Neuronal stem cell (in vitro differentiated cells): ENCODE data around the gene SYNPO2.

Experiments
- DNase-seq: peaks from one replicate; pipeline ENCODE4 v3.0.0-alpha.2; 2013; ENCODE audit warnings: low spot score
- H2AFZ ChIP-seq: one replicate; pipeline ENCODE4 v1.6.1; 2013; ENCODE audit warnings: mild to moderate bottlenecking, low read length, inconsistent platforms
- H2AK5ac ChIP-seq: 2 replicates; pipeline ENCODE4 v1.6.1; 2013; ENCODE audit warnings: low read depth, mild to moderate bottlenecking, inconsistent platforms, low read length, moderate library complexity, mixed read lengths
- H2BK120ac ChIP-seq: 2 replicates; pipeline ENCODE4 v1.6.1; 2013; ENCODE audit warnings: low read depth, mild to moderate bottlenecking, inconsistent platforms, low read length, moderate library complexity, mixed read lengths
- H2BK12ac ChIP-seq: one replicate; pipeline ENCODE4 v1.6.1; 2013; ENCODE audit warnings: low read length, inconsistent platforms
- H2BK15ac ChIP-seq: 2 replicates; pipeline ENCODE4 v1.6.1; 2013; ENCODE audit warnings: mild to moderate bottlenecking, low read length, inconsistent platforms, mixed read lengths
- H2BK5ac ChIP-seq: one replicate; pipeline ENCODE4 v1.6.1; 2013; ENCODE audit warnings: inconsistent platforms, mild to moderate bottlenecking, low read length, moderate library complexity
- H3K14ac ChIP-seq: one replicate; pipeline ENCODE4 v1.6.1; 2013; ENCODE audit warnings: low read length, inconsistent platforms
- H3K18ac ChIP-seq: 2 replicates; pipeline ENCODE4 v1.6.1; 2013; ENCODE audit warnings: low read length, inconsistent platforms
- H3K23ac ChIP-seq: 2 replicates; pipeline ENCODE4 v1.6.1; 2013; ENCODE audit warnings: low read depth, mild to moderate bottlenecking, mixed read lengths, low read length, inconsistent platforms; ENCODE audit not compliant: poor library complexity
- H3K27ac ChIP-seq: replicated peaks from 3 replicates; pipeline ENCODE4 v1.5.1; 2013; ENCODE audit warnings: low read length, inconsistent platforms
- H3K27me3 ChIP-seq, 3 experiments: 2 replicates each; pipeline ENCODE4 v1.6.1; 2013; ENCODE audit warnings: low read length in 3 of 3, mild to moderate bottlenecking in 2 of 3, inconsistent platforms in 1 of 3, low read depth in 1 of 3, mixed read lengths in 1 of 3, moderate library complexity in 1 of 3; ENCODE audit not compliant: control insufficient read depth in 3 of 3, insufficient read depth in 3 of 3
- H3K36me3 ChIP-seq, 2 donors: replicated peaks in 1 of 2; 2 replicates each; pipeline ENCODE4 v1.6.1; 2013; ENCODE audit warnings: low read length in 2 of 2; ENCODE audit not compliant: control insufficient read depth in 2 of 2, insufficient read depth in 2 of 2
- H3K4ac ChIP-seq: 2 replicates; pipeline ENCODE4 v1.6.1; 2013; ENCODE audit warnings: inconsistent platforms, mild to moderate bottlenecking, low read length, moderate library complexity
- H3K4me1 ChIP-seq, 2 donors: 1 replicate in 1 of 2; 2 replicates in 1 of 2; pipeline ENCODE4 v1.6.1; 2013; ENCODE audit warnings: low read length in 2 of 2, low read depth in 1 of 2; ENCODE audit not compliant: control insufficient read depth in 2 of 2, insufficient read depth in 1 of 2
- H3K4me2 ChIP-seq: one replicate; pipeline ENCODE4 v1.6.1; 2013; ENCODE audit warnings: mild to moderate bottlenecking, low read length, inconsistent platforms; ENCODE audit not compliant: insufficient read depth, poor library complexity, severe bottlenecking
- H3K4me3 ChIP-seq, 2 donors: 2 replicates each; pipeline ENCODE4 v1.5.1; 2013; ENCODE audit warnings: low read length in 2 of 2, mild to moderate bottlenecking in 2 of 2, inconsistent platforms in 1 of 2, moderate library complexity in 1 of 2
- H3K79me1 ChIP-seq: one replicate; pipeline ENCODE4 v1.6.1; 2013; ENCODE audit warnings: low read depth, mild to moderate bottlenecking, inconsistent platforms, low read length, moderate library complexity
- H3K9ac ChIP-seq: one replicate; pipeline ENCODE4 v1.6.1; 2013; ENCODE audit warnings: mild to moderate bottlenecking, low read depth, low read length, inconsistent platforms; ENCODE audit not compliant: poor library complexity
- H3K9me3 ChIP-seq, 2 donors: replicated peaks in 1 of 2; 2 replicates each; pipeline versions ENCODE3 to v1.6.1; 2013; ENCODE audit warnings: low read length in 2 of 2, mild to moderate bottlenecking in 2 of 2, inconsistent platforms in 1 of 2, low read depth in 1 of 2, mixed read lengths in 1 of 2, moderate library complexity in 1 of 2; ENCODE audit not compliant: control insufficient read depth in 2 of 2, insufficient read depth in 1 of 2
- H4K8ac ChIP-seq: one replicate; pipeline ENCODE4 v1.6.1; 2013; ENCODE audit warnings: low read depth, mild to moderate bottlenecking, inconsistent platforms, low read length, moderate library complexity
- H4K91ac ChIP-seq: one replicate; pipeline ENCODE4 v1.6.1; 2013; ENCODE audit warnings: low read length, low read depth, mild to moderate bottlenecking, inconsistent platforms; ENCODE audit not compliant: poor library complexity
- WGBS, 2 donors: extraction: QIAGEN DNeasy Blood & Tissue Kit; methylation state at CpG; one replicate each; pipeline ENCODE4 v1.1.7; 2013; ENCODE audit warnings: missing lambda C conversion rate in 2 of 2, mixed read lengths in 1 of 2; ENCODE audit not compliant: insufficient read length in 2 of 2, insufficient replicate concordance in 1 of 2; ENCODE audit errors: extremely low coverage in 2 of 2; 5-methylcytosine and 5-hydroxymethylcytosine counted together

Gene SYNPO2

GRCh38 chr4:118997601-118998000, 108.9 kb downstream of the SYNPO2 start:
- Histone ChIP-seq H3K18ac (no peak overlapping the region), H3K4me2 (no peak overlapping the region), H3K9me3 (no peaks in the 10 kb centered on the region), H2BK15ac (no peak overlapping the region), H3K79me1 (no peaks in the 10 kb centered on the region), H3K4ac (no peak overlapping the region), H2BK120ac (no peak overlapping the region), H3K27ac (no peak overlapping the region), H3K14ac (no peak overlapping the region), H2AK5ac (no peak overlapping the region), H3K9ac (no peak overlapping the region), H2BK12ac (no peak overlapping the region), H3K27me3 (peaks cover 0 to 12% (median 0%) of the 10 kb centered on the region in 3 experiments), H4K91ac (no peak overlapping the region), H2BK5ac (no peak overlapping the region), H3K4me3 (no peak overlapping the region), H3K4me1 (no peaks in the 10 kb centered on the region), H3K36me3 (no peaks in the 10 kb centered on the region), H3K23ac (no peak overlapping the region), H4K8ac (no peak overlapping the region), H2AFZ (no peak overlapping the region)
- DNase-seq: no peak

GRCh38 chr4:118999919-119000318, 111.3 kb downstream of the SYNPO2 start:
- H3K4me1 ChIP-seq: no peaks in the 10 kb centered on the region
- no peak overlapping the region for H3K23ac ChIP-seq
- no peak overlapping the region for H4K8ac ChIP-seq
- H2AFZ ChIP-seq: no peak overlapping the region
- H3K4me2 ChIP-seq: no peak overlapping the region
- no peak overlapping the region for H3K14ac ChIP-seq
- no peak overlapping the region for H4K91ac ChIP-seq
- no peak overlapping the region for H2BK120ac ChIP-seq
- H3K18ac ChIP-seq: no peak overlapping the region
- H2BK5ac ChIP-seq: no peak overlapping the region
- H3K9ac ChIP-seq: no peak overlapping the region
- no peaks in the 10 kb centered on the region for H3K79me1 ChIP-seq
- no peak overlapping the region for H2BK15ac ChIP-seq
- no peak overlapping the region for H2BK12ac ChIP-seq
- H3K4ac ChIP-seq: no peak overlapping the region
- H3K27me3 ChIP-seq: peaks cover 0 to 4% (median 0%) of the 10 kb centered on the region in 3 experiments
- H3K4me3 ChIP-seq: no peak overlapping the region
- no peak overlapping the region for H2AK5ac ChIP-seq
- no peaks in the 10 kb centered on the region for H3K9me3 ChIP-seq
- H3K36me3 ChIP-seq: no peaks in the 10 kb centered on the region
- no CpG with 5 or more reads among the region's 1 CpG for WGBS, 2 donors
- DNase-seq: no peak
- H3K27ac ChIP-seq: no peak overlapping the region

DNA sequence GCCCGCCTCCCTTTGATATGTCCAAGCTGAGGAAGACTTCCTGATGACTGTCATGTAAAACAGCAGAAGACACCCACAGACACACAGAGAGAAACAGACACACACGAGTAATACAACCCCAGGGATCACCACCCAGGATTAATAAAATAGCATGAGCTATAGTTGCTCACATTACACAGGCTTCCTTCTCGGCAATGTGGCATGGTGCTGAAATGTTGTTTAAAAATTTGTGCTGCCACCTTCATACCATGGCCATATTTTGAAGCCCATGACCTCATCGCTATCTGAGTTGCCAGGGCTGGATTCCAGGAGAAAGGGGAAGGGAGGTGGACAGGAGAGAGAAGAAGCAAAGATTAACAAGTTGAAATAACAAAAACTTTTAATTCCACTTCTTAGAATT, 111.7 kb downstream of the SYNPO2 start:
- H4K8ac ChIP-seq: no peak overlapping the region
- H2AFZ ChIP-seq: no peak overlapping the region
- no peak overlapping the region for H2BK15ac ChIP-seq
- no peak overlapping the region for H3K18ac ChIP-seq
- no peak overlapping the region for H3K4me3 ChIP-seq
- H3K79me1 ChIP-seq: no peaks in the 10 kb centered on the region
- no peaks in the 10 kb centered on the region for H3K9me3 ChIP-seq
- no peak overlapping the region for H2AK5ac ChIP-seq
- H3K23ac ChIP-seq: no peak overlapping the region
- no peak overlapping the region for H3K14ac ChIP-seq
- peaks cover 0 to 4% (median 0%) of the 10 kb centered on the region in 3 experiments for H3K27me3 ChIP-seq
- WGBS, 2 donors: no CpG with 5 or more reads among the region's 4 CpGs
- no peak overlapping the region for H3K4ac ChIP-seq
- H3K36me3 ChIP-seq: no peaks in the 10 kb centered on the region
- no peak for DNase-seq
- H3K4me1 ChIP-seq: no peaks in the 10 kb centered on the region
- H3K9ac ChIP-seq: no peak overlapping the region
- H2BK12ac ChIP-seq: no peak overlapping the region
- H2BK5ac ChIP-seq: no peak overlapping the region
- H3K27ac ChIP-seq: no peak overlapping the region
- H2BK120ac ChIP-seq: no peak overlapping the region
- no peak overlapping the region for H3K4me2 ChIP-seq
- no peak overlapping the region for H4K91ac ChIP-seq

- H3K27me3 ChIP-seq: peaks cover 0 to 4% (median 0%) of the 10 kb centered on the region in 3 experiments
- H2BK120ac ChIP-seq: no peak overlapping the region
- H3K14ac ChIP-seq: no peak overlapping the region
- H2BK5ac ChIP-seq: no peak overlapping the region
- H3K36me3 ChIP-seq: no peaks in the 10 kb centered on the region
- H4K8ac ChIP-seq: no peak overlapping the region
- no peak overlapping the region for H4K91ac ChIP-seq
- DNase-seq: no peak
- H3K4me1 ChIP-seq: no peaks in the 10 kb centered on the region
- no peak overlapping the region for H3K23ac ChIP-seq
- H3K18ac ChIP-seq: no peak overlapping the region
- WGBS, 2 donors: no CpG with 5 or more reads among the region's 3 CpGs
- no peak overlapping the region for H2AK5ac ChIP-seq
- H3K4me3 ChIP-seq: no peak overlapping the region
- no peak overlapping the region for H3K4me2 ChIP-seq
- H2BK12ac ChIP-seq: no peak overlapping the region
- H2BK15ac ChIP-seq: no peak overlapping the region
- no peaks in the 10 kb centered on the region for H3K79me1 ChIP-seq
- no peak overlapping the region for H3K27ac ChIP-seq
- no peaks in the 10 kb centered on the region for H3K9me3 ChIP-seq
- H2AFZ ChIP-seq: no peak overlapping the region
- no peak overlapping the region for H3K4ac ChIP-seq
- H3K9ac ChIP-seq: no peak overlapping the region
Observed at GRCh38 chr4:119002476-119002875, 113.8 kb downstream of the SYNPO2 start.
